HepG2 (cell line): ENCODE results near the gene CD80. TPM values are rescaled to one million over a fixed set of nuclear protein-coding genes. Genes with fewer than 3 reads are reported as not detected.

Source experiments
- ASH2L ChIP-seq: fragments of 300-600, 200-600 bp; sonication (generic); IDR thresholded peaks from 2 replicates; pipeline ENCODE4 v1.7.0; 2017; ENCODE audit warnings: low read depth, mild to moderate bottlenecking, moderate library complexity, mixed read lengths, low read length; ENCODE audit not compliant: insufficient read length
- BRD4 ChIP-seq: sonication (generic); formaldehyde crosslinking; IDR thresholded peaks from 2 replicates; pipeline ENCODE4 v1.4.0; 2020; ENCODE audit warnings: missing genetic modification reagents
- DBP ChIP-seq: sonication (generic); formaldehyde crosslinking; IDR thresholded peaks from 2 replicates; pipeline ENCODE4 v1.4.0; 2020; ENCODE audit warnings: missing genetic modification reagents; ENCODE audit errors: not compliant biosample characterization
- FOXM1 ChIP-seq: sonication (generic); formaldehyde crosslinking; IDR thresholded peaks from 2 replicates; pipeline ENCODE4 v1.5.0; 2020; ENCODE audit warnings: missing genetic modification reagents
- GABPB1 ChIP-seq: IDR thresholded peaks from 2 replicates; pipeline ENCODE4 v1.6.1; 2016; ENCODE audit warnings: mild to moderate bottlenecking, missing genetic modification reagents, moderate library complexity, missing compliant biosample characterization
- HOXA7 ChIP-seq: sonication (generic); formaldehyde crosslinking; IDR thresholded peaks from 2 replicates; pipeline ENCODE4 v1.8.1; 2022; ENCODE audit warnings: mild to moderate bottlenecking, missing genetic modification reagents, moderate library complexity
- KLF16 ChIP-seq, 2 experiments: sonication (generic) in 1 of 2; formaldehyde crosslinking in 1 of 2; IDR thresholded peaks; 2 replicates each; pipeline versions ENCODE4 v1.6.1 to v1.8.0; 2016 to 2023; ENCODE audit warnings: missing genetic modification reagents in 2 of 2, missing compliant biosample characterization in 1 of 2
- MIER3 ChIP-seq: IDR thresholded peaks from 2 replicates; pipeline ENCODE4 v1.6.1; 2016; ENCODE audit warnings: missing compliant biosample characterization, borderline replicate concordance
- MYC ChIP-seq: sonication (generic); formaldehyde crosslinking; IDR thresholded peaks from 2 replicates; pipeline ENCODE4 v1.9.0; 2021; ENCODE audit warnings: missing genetic modification reagents, borderline replicate concordance
- NONO ChIP-seq, 2 experiments: fragments of 450-650 bp in 1 of 2; sonication (generic) in 1 of 2; formaldehyde crosslinking in 1 of 2; IDR thresholded peaks in 1 of 2; conservative IDR thresholded peaks in 1 of 2; 2 replicates each; pipeline versions ENCODE4 v1.6.1 to v1.8.0; 2017 to 2022; ENCODE audit warnings: mild to moderate bottlenecking in 1 of 2, missing genetic modification reagents in 1 of 2, moderate library complexity in 1 of 2
- NRL ChIP-seq: sonication (generic); formaldehyde crosslinking; IDR thresholded peaks from 2 replicates; pipeline ENCODE4 v1.5.0; 2020; ENCODE audit warnings: missing genetic modification reagents, mild to moderate bottlenecking, moderate library complexity, borderline replicate concordance
- TAF1 ChIP-seq: sonication (generic); formaldehyde crosslinking; IDR thresholded peaks from 2 replicates; pipeline ENCODE4 v1.4.0; 2020; ENCODE audit warnings: missing genetic modification reagents
- TEAD3 ChIP-seq: optimal IDR thresholded peaks from 2 replicates; pipeline ENCODE3; 2016; ENCODE audit warnings: borderline replicate concordance
- TEF ChIP-seq: sonication (generic); formaldehyde crosslinking; IDR thresholded peaks from 2 replicates; pipeline ENCODE4 v1.5.0; 2020; ENCODE audit warnings: missing genetic modification reagents
- THYN1 ChIP-seq: sonication (generic); formaldehyde crosslinking; IDR thresholded peaks from 2 replicates; pipeline ENCODE4 v1.8.1; 2023; ENCODE audit warnings: low read depth, mild to moderate bottlenecking, moderate library complexity, missing genetic modification reagents, borderline replicate concordance
- TIGD3 ChIP-seq: sonication (generic); formaldehyde crosslinking; IDR thresholded peaks from 2 replicates; pipeline ENCODE4 v1.5.1; 2020; ENCODE audit warnings: mild to moderate bottlenecking, missing genetic modification reagents, borderline replicate concordance
- ZBTB10 ChIP-seq: sonication (generic); formaldehyde crosslinking; IDR thresholded peaks from 2 replicates; pipeline ENCODE4 v1.4.0; 2020; ENCODE audit warnings: missing genetic modification reagents, borderline replicate concordance
- ZBTB8A ChIP-seq: sonication (generic); formaldehyde crosslinking; IDR thresholded peaks from 2 replicates; pipeline ENCODE4 v1.4.0; 2020; ENCODE audit warnings: mild to moderate bottlenecking, low read depth, missing genetic modification reagents, borderline replicate concordance
- ZFP62 ChIP-seq: sonication (generic); formaldehyde crosslinking; IDR thresholded peaks from 2 replicates; pipeline ENCODE4 v1.4.0; 2020; ENCODE audit warnings: missing genetic modification reagents
- ZFYVE20 ChIP-seq: sonication (generic); formaldehyde crosslinking; IDR thresholded peaks from 2 replicates; pipeline ENCODE4 v1.8.0; 2023; ENCODE audit warnings: low read depth, mild to moderate bottlenecking, moderate library complexity, missing genetic modification reagents, borderline replicate concordance
- ZNF331 ChIP-seq: sonication (generic); formaldehyde crosslinking; IDR thresholded peaks from 2 replicates; pipeline ENCODE4 v1.4.0; 2020; ENCODE audit warnings: missing genetic modification reagents
- ZNF484 ChIP-seq: sonication (generic); formaldehyde crosslinking; IDR thresholded peaks from 2 replicates; pipeline ENCODE4 v1.5.1; 2020; ENCODE audit warnings: mild to moderate bottlenecking, low read depth, missing genetic modification reagents, borderline replicate concordance
- ZNF619 ChIP-seq: sonication (generic); formaldehyde crosslinking; IDR thresholded peaks from 2 replicates; pipeline ENCODE4 v1.4.0; 2020; ENCODE audit warnings: mild to moderate bottlenecking, missing genetic modification reagents
- polyA plus RNA-seq, 8 experiments: library from polyadenylated mRNA; depleted of rRNA in 3 of 8; stranded (reverse) in 7 of 8; unstranded in 1 of 8; fragments of >200 nt; fragmentation: Illumina TruSeq in 4 of 8; extraction: Trizol in 4 of 8; gene quantifications; 2 replicates each; pipeline versions ENCODE4 v1.2.1 to v1.2.3, GENCODE V29; 2011 to 2016; ENCODE audit warnings: low read depth in 4 of 8, missing spikeins in 1 of 8, mixed read lengths in 1 of 8; ENCODE audit not compliant: insufficient read depth in 1 of 8
- total RNA-seq, 5 experiments: library from RNA; depleted of rRNA; stranded (reverse); fragments of >200 nt; fragmentation: Illumina TruSeq; extraction: Trizol; gene quantifications; 2 replicates each; pipeline ENCODE4 v1.2.3, GENCODE V29; 2016; ENCODE audit warnings: low read depth in 1 of 5

Gene CD80
- total and polyA plus RNA-seq, 2 of the 13 experiments (the other 11 are each of a cell fraction or from before 2014, with no cell fraction given) = not detected

- TF ChIP-seq NRL (CRISPR knock-in tag) = peak; percentile 58; the same call in 1 of the 2 replicates
- TF ChIP-seq TEAD3 (CRISPR knock-in tag) = peak; percentile 44
- no peak for TF ChIP-seq TIGD3 (CRISPR knock-in tag)
- TF ChIP-seq TAF1 = peak; percentile 91
- TF ChIP-seq MIER3 (CRISPR knock-in tag) = peak; percentile 74; the same call in 1 of the 2 replicates
- TF ChIP-seq ZBTB10 = no peak
- TF ChIP-seq ZNF484 = no peak
- peak; percentile 99 for TF ChIP-seq GABPB1 (CRISPR knock-in tag)
- TF ChIP-seq ZFP62 (CRISPR knock-in tag) = no peak
- TF ChIP-seq ZBTB8A = no peak
- TF ChIP-seq THYN1 (CRISPR knock-in tag) = no peak
- TF ChIP-seq NONO (IDR thresholded peaks at IDR 0.05) = no peak
- peak; percentile 93 for TF ChIP-seq NONO (CRISPR knock-in tag; conservative IDR thresholded peaks at IDR 0.05)
- peak; percentile 58; the same call in 1 of the 2 replicates for TF ChIP-seq TEF
- TF ChIP-seq KLF16 (CRISPR knock-in tag; IDR thresholded peaks at IDR 0.05) = peak in 1 of 2 experiments; percentile 46; a peak in 2 of 4 replicates
- peak; percentile 84; the same call in 1 of the 2 replicates for TF ChIP-seq MYC
- 0 out of 2 replicates have a peak, but pooled peaks have one; percentile 22 for TF ChIP-seq ZNF619 (CRISPR knock-in tag)
- TF ChIP-seq ZNF331 (CRISPR knock-in tag) = peak; percentile 74
- no peak for TF ChIP-seq DBP (CRISPR knock-in tag)
- TF ChIP-seq ZFYVE20 = no peak
- peak; percentile 92 for TF ChIP-seq ASH2L
- TF ChIP-seq FOXM1 (CRISPR knock-in tag) = no peak
- TF ChIP-seq HOXA7 = no peak
- peak; percentile 80; the same call in 1 of the 2 replicates for TF ChIP-seq BRD4
Measured at GRCh38 chr3:119498186-119499011, 61.0 kb downstream of the CD80 start, which contains the start of gene TIMMDC1 (continued).
